Left forelimb (tissue), 1 donor: ENCODE results near the gene MYO9B.
A peak's percentile ranks its signal among the peaks of the same experiment; 100 is the strongest.
"Not testable (repeated sequence)": the region's sequence is repeated elsewhere in the genome, so short reads cannot be mapped to it uniquely, and the experiment has no call there.

Source experiments
- DNase-seq: peaks from one replicate; pipeline ENCODE4 v3.0.0-alpha.2; 2018; ENCODE audit warnings: low spot score

MYO9B gene

DNA sequence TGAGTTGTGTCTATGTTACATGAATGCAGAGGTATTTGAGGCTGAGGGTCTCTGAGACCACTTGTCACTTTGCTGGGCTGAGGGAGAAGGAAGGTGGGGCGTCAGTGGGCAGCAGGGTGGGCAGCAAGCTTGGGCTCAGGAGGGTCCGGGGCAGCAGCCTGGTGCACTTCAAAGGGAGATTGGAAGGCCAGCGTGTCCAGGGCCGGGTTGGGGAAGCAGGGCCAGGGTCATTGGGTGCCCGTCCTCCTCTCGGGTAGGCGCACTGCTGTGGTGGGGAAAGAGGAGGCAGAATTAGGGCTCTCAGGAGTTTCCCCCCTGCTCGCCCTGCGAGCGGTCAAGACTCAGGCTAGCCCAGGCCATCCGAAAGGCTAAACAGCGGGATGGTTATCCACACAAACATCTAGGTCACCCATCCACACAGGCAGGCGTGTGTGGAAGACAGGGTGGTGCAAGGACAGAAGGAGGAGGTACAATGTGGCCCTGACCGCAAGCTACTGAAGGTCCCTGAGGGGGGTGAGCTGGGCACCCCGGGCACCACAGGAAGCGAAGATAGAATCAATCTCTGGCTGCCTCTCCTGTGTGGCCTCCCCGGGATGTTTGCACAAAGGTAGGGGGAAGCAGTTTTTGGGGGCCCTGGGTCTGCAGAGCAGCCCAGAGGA, 37.7 kb downstream of the MYO9B start:
- DNase-seq: no peak

DNA sequence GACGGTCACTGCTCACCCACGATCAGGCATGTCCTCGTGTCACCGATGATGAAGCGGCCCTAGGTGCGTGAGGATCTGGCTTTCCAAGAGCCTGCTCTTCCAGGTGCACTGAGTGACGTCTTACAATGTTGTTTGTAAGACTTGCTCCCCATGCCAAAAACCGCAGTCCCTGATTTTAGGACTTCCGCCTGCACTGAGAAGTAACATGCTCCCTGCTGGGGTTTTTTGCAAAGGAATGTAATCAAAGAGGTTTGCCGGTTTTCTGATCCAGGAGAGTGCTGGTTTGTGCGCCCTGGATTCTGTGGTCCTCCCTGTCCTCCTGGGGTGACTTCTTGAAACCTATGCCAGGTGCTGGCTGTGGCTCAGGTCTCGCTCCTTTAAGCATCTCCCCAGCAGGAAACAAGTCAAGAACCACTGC, 38.8 kb downstream of the MYO9B start:
- DNase-seq: no peak

DNA sequence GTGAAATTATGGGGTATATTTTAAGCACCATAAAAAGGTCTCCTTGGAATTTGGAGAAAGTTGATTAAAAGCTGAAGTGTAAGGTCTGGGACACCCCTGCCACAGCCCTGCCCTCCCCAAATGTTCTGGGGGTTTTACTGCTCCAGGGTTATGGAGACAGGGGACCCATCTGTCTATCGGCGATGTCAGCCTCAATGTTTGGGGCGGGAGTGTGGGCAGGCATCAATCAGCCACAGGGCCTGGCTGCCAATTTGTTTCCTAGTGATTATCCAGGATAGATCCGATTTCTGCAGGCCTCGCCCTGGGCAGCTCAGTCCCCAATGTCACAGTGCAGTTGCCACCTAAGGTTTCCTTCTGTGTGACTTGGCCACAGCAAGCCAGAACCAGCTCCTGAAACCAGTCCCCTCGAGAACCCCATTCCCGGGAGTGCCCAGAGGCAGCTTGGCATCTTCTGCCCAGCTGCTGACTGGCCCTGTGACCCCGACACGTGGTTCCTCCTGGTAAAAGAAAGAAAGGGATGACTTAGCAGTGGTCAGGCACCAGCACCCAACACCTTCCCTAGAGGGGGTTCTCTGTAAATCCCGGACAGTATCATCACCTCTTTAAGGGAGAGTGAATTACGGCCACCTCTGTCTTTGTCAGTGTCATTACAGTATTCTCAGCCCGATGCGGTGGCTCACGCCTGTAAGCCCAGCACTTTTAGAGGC, 41.6 kb downstream of the MYO9B start:
- no peak for DNase-seq

DNA sequence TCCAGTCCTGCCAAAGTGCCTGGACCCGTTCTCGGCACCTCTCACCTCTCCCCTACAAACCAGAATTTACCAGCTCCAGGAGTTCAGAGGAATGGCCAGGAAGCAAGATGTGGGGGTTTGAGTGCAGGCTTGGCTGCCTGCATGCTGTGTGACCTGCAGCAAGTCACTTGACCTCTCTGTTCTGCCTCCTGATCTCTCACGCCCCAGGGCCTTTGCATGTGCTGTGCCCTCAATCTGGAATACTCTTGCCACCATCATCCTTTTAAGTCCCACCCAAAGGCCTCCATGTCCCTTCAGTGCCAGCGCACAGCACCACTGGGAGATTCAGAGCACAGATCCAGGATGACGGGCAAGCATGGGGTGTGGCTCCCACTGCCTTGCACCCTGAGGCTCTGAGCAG, 43.4 kb downstream of the MYO9B start:
- no peak for DNase-seq

DNA sequence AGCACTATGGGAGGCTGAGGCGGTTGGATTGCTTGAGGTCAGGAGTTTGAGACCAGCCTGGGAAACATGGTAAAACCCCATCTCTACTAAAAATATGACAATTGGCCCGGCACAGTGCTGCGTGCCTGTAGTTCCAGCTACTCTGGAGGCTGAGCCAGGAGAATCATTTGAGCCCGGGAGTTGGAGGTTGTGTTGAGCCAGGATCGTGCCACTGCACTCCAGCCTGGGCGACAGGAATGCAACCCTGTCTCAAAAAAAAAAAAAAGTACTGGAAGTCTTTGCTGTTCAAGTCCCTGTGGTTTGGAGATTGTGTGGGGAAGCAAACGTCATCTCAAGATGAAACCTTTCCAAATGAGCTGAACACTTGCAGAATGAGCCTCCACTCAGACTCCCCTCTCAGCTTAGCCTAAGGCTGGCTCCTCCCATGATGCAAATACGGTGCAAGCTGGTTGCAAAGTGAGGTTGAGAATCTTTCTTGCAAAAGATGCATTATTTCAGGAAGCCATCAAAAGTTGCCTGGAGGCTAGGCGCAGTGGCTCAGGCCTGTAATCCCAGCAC, 46.2 kb downstream of the MYO9B start:
- no peak for DNase-seq

DNA sequence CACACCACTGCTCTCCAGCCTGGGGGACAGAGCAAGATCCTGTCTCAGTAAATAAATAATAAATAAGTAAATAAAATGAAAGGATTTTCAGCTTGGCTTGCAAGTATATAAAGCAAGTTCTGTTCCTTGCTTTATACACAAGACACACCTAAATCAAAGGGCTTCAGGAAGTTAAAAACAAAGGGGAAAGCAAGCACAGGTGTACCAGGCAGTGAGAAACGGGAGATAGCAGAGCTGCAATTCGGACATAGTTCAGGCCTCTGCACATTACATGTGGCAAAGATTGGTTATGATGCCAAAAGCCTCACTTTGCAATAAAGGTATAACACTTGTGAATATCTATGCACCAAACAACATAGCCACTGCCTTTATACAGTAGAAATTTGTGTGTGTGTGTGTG, 47.5 kb downstream of the MYO9B start:
- DNase-seq: no peak

DNA sequence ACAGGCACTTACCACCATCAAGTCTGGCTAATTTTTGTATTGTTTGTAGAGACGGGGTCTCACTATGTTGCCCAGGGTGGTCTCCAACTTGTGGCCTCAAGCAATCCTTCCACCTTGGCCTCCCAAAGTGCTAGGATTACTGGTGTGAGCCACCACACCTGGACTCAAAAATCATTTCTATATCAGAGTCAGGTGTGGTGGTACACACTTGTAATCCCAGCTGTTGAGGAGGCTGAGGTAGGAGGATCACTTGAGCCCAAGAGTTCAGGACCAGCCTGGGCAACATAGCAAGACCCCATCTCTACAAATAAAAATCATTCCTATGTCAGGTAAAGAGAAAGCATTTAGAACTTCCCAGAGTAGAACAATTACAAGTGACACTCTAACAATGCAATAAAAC, 48.4 kb downstream of the MYO9B start:
- DNase-seq: no peak

DNA sequence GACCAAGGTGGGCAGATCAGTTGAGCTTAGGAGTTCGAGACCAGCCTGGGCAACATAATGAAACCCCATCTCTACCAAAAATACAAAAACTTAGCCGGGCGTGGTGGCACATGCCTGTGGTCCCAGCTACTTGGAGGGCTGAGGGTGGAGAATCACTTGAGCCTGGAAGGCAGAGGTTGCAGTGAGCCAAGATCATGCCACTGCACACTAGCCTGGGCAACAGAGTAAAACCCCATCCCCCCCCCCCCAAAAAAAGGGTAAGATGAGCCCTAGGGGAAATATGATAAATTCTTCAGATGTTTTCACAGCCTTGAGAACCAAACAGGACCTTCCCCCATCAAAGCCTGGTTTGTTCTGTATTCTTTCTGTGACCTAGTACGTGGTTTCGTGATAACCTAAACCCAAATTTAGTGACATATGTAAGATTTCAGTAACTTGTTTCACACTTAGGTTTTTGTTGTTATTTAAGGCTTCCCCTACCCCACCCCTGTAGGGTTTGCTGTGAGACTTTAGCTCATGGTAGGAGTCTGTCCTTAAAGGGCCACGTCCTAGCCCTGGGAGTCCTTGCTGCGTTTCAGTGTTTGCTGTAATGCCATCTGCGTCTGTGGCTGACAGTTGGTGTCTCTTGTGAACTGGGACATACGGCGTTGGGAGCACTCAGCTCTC, 49.6 kb downstream of the MYO9B start:
- no peak for DNase-seq

DNA sequence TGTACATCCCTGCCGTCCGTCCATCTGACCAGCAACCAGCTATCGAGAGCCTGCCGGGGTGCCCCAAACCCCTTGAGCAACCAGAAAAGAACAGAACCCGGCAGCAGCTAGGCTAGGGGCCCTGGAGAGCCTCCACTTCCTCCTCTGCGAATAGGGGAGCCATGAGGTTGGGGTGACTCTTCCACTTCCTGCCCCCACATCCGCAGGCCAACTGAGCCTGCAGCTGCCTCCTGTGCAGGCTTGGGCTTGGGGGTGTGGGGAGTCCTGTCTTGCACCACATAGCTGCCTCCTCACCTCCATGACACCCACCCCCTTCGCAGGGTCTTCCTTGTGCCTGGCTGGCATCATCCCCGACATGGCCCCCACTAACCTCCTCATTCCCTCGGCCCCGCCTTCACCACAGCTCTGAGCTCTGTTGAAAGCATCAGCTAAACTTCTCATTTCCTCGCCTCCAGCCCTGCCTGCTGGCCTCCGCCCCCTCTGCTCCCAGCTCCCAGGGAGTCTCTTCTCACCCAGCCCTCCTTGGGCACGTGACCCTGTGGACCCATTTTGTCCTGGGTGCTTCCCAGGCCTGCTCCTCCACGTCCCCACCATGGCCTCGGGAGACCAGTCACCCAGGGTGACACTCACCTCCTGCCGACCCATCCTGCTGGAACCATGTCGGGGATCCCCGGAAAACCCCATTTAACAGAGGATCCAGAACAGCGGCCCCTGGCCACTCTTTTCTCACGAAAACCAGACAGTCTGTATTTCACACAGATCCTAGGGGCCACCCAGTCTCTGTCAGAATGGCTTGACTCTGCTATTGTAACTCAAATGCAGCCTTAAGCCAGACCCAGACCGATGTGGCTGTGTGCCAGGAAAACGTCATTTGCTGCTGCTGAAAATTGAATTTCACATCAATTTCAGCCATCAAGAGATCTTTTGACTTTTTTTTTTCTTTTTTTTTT, 50.4 kb downstream of the MYO9B start:
- no peak for DNase-seq

DNA sequence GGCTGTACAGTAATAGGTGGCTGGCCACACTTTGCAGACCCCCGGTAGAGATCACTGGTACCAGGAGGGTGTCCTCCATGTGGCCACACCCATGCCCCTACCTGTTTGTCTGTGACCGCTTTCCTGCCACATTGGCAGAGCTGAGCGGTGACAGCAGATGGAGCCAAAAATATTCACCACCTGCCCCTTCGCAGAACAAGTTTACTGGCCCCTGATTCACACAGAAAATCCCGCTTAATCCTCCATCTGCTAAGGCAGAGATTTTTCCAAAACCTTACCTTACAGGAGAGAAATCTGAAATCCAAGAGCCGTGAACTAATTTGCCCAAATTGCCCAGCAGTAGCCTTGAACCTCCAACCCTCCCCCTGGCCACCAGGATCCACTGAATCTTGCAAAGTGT, 52.1 kb downstream of the MYO9B start:
- DNase-seq: no peak

DNA sequence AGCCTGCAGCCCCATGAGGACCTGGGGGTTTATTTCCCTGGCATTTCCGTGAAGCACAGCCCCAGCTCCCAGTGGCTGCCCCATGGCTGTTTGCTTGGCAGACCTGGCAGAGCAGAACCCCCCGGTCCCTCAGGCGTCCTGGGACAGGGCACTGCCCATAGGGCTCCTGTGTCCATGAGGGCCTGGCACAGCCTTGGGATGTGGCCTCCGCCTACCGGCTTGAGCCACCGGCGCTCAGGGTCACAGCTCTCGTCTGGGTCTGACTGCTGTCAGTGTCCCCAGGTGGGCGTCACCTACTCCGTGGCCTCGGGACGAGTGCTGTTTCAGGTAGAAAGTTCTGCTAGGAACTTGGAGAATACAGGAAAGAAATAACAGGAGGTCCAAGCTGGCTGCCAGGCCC, 52.8 kb downstream of the MYO9B start:
- no peak for DNase-seq

DNA sequence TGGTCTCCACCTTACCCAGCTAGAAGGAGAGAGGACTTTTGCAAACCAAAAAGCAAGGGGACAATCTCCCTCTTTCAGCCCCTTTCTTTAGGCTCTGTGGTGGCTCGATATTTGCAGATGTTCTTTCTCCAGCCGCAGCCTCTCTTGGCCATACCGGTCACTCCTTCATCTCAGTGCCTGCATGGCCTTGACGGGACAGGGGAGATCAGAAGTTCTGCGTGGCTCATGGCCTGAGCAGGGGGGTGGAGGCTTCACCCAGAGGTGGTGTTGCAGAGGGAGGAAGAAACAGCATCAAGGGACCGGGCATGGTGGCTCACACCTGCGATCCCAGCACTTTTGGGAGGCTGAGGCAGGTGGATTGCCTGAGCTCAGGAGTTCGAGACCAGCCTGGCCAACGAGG, 53.2 kb downstream of the MYO9B start:
- DNase-seq: no peak

DNA sequence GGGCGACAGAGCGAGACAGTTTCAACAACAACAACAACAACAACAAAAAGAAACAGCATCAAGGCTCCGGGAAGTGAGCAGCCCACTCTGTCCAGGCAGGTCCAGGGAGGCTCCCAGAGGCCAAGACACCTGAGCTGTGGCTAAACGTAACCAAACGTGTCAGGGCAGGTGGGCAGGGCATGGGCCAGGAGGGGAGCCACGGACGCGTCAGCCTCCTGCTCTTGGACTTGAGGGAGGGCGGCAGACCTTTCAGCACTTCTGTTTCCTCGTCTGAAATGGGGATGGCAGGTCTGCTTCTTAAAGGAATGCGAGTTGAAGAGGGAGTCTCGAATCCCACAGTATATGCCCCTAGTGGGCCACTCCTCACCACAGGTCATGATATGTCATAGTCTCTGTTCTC, 53.8 kb downstream of the MYO9B start:
- DNase-seq: no peak

DNA sequence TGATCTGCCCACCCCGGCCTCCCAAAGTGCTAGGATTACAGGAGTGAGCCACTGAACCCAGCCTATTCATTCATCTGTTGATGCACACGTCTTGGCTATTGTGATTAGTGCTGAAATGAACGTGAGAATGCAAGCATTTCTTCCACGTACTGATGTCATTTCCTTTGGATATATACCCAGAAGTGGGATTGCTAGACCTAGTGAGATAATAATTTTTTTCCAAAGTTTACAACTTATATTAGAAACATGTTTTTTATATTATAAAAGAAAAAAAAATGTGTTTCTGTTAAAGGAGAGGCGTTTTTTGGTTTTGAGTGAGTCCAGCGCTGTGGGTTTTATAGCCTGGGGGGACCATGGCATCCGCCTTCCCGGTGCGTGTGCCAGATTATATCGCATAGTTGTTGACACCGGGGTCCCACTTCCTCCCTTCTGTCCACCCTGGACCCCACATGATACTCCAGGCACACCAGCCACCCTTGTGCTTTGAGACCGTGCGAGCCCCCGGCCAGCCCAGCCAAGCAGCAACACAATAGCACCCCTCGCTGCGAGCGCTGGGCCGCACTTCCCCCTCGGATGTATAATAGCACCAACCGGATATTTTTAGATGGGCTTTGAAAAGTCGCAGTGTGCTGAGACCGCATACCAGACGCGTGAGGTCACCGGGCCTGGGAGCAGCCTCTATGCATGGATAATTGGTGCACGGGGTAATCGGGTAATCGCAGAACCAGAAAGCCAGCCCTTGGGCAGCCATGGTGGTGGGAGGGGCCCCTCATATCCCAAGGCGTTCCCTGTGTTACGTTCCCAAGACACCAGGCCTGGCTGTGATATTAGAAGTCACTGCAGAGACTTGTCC, 59.6 kb downstream of the MYO9B start:
- DNase-seq: peak; percentile 93

DNA sequence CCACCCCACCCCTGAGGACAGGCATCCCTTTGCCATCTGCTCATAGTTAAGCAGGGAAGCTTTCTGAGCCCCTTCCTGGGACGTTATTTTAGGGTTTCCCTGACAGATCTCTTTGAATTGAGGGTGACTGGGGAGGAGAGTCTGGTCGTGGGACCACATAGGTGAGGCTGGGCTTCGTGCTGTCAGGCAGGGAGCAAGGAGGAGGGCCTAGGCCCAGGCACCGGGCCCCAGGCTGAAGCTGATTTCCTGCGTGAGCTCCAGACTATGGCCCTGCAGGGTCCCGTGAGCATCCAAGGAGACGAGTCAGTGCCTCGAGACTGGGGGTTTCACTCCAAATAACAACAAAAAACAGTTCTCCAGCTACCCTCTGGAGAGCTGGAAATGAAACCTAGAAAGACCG, 60.4 kb downstream of the MYO9B start:
- no peak for DNase-seq

DNA sequence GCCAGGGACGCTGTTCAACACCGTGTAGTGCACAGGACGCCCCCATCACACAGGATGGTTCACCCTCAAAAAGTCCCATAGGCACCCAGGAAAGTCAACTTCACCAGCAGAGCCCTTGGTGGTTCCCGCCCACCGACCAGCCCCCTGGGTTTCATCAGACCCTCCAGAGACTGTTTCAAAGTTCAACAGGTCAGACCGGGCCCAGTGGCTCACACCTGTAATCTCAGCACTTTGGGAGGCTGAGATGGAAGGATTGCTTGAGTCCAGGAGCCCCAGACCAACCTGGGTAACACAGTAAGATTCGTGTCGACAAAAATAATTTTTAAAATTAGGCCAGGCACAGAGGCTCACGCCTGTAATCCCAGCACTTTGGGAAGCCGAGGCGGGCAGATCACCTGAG, 61.0 kb downstream of the MYO9B start:
- DNase-seq: no peak

DNA sequence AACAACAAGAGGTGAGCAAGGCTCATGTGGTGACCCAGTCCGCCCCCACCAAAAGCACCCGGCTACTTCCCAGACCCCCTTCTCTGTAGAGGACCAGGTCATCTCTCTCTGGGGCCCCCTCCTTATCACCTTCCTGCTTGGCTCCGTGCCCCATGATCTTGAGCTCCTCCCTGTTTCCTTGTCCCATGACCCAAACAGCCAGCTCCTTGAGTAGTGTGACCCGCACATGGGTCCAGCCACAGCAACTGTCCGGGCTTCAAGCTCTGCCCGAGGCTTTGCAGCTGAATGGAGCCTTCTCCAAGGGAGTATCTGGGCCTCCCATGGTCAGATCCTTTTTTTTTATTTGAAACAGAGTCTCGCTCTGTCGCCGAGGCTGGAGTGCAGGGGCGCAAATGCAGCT, 61.8 kb downstream of the MYO9B start:
- DNase-seq: no peak

DNA sequence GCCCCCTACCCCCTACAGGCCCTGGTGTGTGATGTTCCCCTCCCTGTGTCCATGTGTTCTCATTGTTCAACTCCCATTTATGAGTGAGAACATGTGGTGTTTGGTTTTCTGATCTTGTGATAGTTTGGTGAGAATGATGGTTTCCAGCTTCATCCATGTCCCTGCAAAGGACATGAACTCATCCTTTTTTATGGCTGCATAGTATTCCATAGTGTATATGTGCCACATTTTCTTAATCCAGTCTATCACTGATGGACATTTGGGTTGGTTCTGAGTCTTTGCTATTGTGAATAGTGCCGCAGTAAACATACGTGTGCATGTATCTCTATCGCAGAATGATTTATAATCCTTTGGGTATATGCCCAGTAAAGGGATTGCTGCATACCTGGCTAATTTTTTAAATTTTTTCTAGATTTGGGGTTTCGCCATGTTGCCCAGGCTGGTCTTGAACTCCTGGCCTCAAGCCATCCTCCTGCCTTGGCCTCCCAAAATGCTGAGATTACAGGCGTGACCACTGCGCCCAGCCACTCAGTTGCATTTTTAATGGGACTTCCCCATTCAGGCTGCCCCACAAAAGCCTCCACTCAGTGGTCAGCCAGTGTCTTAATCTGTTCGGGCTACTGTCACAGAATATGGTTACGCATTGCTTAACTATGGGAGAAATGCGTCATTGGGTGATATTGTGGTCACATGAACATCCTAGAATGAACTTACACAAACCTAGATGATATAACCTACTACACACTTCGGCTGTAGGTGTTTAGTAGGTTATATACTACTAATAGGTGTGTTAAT, 62.7 kb downstream of the MYO9B start:
- DNase-seq: not testable (repeated sequence)

DNA sequence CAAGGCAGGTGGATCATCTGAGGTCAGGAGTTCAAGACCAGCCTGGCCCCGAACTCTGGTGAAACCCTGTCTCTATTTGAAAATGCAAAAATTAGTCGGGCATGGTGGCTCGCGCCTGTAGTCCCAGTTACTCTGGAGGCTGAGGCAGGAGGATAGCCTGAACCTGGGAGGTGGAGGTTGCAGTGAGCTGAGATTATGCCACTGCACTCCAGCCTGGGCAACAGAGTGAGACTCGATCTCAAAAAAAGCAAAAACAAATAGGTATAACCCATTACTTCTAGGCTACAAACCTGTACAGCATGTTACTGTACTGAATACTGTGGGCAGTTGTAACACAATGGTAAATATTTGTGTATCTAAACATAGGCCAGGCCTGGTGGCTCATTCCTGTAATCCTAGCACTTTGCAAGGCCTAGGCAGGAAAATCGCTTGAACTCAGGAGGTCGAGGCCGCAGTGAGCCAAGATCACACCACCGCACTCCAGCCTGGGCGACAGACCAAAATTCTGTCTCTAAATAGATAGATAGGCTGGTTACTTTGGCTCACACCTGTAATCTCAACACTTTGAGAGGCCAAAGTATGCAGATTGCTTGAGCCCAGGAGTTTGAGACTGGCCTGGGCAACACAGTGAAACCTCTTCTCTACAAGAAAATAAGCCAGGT, 63.5 kb downstream of the MYO9B start:
- DNase-seq: no peak

DNA sequence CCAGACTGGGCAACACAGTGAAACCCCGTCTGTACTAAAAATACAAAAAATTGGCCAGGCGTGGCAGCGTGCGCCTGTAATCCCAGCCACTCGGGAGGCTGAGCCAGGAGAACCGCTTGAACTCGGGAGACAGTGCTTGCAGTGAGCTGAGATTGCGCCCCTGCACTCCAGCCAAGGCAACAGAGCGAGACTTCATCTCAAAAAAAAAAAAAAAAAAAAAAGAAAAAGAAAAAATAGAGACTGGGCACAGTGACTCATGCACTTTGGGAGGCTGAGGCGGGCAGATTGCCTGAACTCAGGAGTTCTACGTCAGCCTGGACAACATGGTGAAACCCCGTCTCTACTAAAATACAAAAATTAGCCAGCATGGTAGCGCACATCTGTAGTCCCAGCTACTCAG, 69.2 kb downstream of the MYO9B start:
- DNase-seq: not testable (repeated sequence)
